Activated CD4-positive, alpha-beta T cell treated with anti-CD3 and anti-CD28 coated beads for 1 hour (primary cell): ENCODE data around the gene WNT5A.
"Not testable (repeated sequence)": the region's sequence is repeated elsewhere in the genome, so short reads cannot be mapped to it uniquely, and the experiment has no call there.

Experiments
- DNase-seq: peaks from one replicate; pipeline ENCODE4 v3.0.0-alpha.2; 2020

The WNT5A gene

GRCh38 chr3:55505102-55505501 lies 18.0 kb upstream of the WNT5A start:
- DNase-seq, result not testable (repeated sequence)

GRCh38 chr3:55501905-55502304 lies 14.8 kb upstream of the WNT5A start:
- no peak for DNase-seq

DNA sequence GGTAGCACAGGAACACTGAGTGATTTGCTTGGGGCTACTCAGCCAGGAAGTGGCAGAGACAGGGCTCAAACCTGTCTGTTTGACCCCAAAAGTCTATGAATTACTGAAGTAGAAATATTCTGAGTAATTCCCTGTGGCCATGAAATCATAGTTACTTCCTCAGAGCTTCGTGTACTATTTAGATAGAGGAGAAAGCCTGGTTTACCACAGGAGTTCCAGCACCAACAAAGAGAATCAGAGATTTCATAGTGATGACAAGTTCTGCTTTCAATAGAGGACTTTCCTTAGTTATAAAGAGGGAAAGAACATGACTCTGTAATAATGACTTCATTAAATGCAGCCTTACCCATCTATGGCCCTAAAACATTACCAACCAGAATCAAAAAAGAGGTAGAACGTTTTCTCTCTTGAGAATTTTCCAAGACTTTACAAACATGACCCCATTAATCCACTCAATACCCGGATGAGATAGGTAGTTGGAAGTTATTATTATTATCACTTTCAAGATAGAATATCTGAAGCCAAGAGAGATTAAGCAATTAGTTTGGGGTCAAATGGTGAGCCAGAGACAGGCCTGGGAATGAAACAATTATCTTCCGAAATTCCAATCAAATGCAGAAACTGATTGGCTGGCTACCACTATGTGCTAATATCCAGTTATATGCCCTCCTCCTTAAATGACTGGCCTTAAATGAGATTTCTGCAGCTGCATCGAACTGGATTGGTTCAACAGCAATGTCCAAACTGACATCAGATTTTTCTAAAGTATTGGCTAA lies 13.6 kb upstream of the WNT5A start:
- DNase-seq, result no peak

DNA sequence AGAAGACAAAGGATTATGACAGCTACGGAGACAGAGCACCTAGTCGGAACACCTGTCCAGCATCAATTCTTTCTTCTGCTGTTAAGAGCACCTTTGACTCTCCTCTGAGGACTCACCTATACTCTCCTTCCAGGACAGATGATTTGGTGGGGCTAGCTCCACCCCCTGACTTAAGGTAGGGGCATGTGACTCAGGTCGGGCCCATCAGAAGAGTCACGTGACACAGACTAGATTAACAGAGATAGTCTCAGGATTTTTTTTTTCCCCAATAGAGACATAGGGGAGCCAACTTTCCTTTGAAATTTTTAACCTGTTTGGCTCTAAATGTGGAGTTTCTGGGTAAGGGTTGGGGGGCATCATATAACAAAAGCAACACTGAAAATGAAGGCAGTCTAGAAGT lies 11.4 kb upstream of the WNT5A start:
- DNase-seq, result no peak

- DNase-seq, result no peak
Observed at GRCh38 chr3:55497250-55497649, 10.1 kb upstream of the WNT5A start.

DNA sequence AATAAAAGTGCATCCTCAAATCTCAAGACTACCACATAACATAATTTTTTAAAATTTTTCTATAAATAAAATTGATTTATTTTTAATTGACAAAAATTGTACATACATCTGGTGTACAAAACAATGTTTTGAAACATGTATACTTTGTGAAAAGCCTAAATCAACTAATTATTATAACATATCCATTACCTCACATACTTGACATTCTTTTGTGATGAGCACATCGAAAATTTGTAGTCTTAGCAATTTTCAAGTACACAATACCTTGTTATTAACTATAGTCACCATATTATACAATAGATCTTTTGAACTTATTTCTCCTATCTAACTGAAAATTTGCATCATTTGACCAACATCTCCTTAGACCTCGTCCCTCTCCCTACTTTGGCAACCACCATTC lies 7.9 kb upstream of the WNT5A start:
- DNase-seq, result no peak

DNA sequence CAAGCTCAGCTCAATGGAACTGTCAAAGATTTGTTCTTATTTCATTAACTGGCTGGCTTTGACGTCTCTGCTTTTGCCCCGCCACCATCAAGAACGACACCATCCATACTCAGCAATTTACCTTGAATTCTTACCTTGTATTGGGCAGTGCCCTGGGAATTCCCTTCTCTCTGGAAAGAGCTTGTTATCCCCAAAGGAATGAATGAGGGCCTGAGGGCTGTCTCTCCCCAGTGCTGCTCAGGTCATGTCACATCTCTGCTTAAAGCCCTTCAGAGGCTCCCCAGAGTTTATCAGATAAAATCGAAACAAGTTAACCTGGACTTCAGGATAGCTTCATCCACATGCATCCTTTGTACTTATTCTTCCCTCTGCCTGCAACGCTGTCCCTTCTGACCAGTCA lies 5.9 kb upstream of the WNT5A start:
- DNase-seq, result no peak

DNA sequence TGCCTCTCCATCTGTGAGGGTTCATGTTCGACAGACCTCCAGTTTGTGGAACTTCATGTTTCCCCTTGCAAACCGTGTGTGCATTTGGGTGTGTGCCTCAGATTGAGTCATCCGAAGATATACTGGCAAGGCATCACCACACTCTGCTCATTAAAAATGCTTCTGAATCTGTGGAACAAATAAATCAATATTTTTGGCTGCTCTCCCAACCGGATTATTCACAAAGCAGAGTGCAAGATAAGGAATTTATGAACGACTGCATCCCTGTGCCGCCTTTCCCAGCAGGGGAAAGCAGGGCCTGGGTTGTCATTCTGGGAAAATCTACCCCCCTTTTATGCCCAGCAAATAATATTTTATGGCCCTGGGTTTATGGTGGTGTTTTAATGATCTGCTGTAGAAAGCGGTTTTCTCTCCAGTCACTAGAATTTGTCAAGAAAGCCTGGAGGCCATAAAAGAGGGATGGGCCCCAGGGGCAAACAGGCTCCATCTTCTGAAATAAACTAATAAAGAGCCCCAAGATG lies 4.2 kb upstream of the WNT5A start:
- DNase-seq, result no peak

DNA sequence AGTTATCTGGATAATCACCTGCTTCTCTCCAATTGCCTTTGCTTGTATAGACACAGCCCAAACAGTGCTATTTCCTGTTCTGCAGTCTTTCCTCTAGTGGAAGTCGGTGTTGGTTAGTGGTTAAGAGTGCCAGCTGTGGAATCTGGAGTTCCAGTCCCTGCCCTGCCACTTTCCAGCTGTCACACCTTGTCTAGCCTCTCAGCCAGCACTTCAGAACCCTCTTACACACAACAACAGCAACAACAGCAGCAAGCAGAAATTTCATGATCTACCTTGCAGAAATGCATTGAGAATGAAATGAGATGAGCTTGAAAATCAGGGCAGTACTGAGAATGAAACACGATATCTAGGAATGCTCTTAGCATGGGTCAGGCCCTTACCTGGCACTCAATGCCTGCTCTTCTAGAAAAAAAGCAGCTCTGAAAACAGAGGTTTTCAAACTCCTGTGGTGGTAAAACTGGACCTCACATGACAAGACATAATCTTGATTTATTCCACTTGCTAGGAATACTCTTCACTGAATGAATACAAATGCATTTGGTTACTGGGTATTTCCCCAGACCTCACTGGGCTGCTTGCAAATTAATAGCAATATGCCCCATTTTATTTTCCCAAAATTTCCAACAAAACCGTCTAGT lies 3.3 kb upstream of the WNT5A start:
- no peak for DNase-seq

GRCh38 chr3:55489798-55490132 lies 2.7 kb upstream of the WNT5A start:
- DNase-seq, result no peak

- no peak for DNase-seq
Observed at GRCh38 chr3:55488398-55489055, 1.4 kb upstream of the WNT5A start.

- no peak for DNase-seq
Observed at GRCh38 chr3:55487381-55488241, 505 bp upstream of the WNT5A start.

GRCh38 chr3:55486101-55486856 lies 827 bp downstream of the WNT5A start:
- no peak for DNase-seq

DNA sequence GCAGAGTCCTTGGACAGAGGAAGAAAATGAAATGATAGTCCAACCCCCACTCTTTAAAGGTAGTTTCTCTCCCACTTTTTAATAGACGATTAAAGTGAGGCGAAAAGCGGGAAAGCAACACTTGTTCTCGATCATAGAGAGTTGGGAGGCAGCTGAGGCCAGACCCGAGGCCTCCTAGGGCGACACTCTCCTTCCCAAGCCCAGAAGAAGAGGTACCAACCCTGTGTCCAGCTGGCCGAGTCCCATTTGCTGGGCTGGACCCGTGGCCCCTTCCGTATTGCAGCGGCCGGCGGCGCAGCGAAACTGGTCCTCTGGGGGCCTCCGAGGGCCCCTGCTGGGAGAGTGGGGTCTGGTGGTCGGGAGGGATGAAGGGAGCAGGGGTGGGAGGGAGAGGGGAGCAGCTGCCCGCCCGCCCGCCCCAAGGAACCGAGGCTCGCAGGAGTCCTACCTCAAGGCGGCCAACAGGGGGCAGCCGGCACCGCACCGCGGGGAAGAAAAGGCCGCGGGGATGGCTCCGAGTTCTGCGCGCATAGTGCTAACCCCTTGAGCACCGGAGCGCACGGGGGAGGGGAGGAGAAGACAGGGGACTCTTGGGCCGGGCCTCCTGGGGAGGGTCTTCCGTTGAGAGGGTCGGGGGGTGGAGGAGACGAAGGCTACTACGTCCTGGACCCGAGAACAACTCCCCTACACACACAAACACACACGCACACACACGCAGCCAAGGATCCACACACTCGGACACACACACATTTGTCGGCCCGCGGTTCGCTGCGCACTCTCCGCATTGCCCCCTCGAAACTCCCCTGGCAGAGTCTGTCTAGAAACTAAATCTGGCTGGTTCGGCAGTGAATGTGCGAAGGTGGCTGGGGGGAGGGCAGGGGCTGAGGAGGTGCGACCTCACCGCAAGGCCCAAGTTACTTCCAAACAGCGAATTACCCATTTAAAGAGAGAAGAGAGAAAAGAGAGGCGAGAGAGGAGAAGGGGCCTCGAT lies 2.0 kb downstream of the WNT5A start:
- DNase-seq, result no peak

- DNase-seq, result no peak
Observed at GRCh38 chr3:55484191-55484689, 2.9 kb downstream of the WNT5A start.

DNA sequence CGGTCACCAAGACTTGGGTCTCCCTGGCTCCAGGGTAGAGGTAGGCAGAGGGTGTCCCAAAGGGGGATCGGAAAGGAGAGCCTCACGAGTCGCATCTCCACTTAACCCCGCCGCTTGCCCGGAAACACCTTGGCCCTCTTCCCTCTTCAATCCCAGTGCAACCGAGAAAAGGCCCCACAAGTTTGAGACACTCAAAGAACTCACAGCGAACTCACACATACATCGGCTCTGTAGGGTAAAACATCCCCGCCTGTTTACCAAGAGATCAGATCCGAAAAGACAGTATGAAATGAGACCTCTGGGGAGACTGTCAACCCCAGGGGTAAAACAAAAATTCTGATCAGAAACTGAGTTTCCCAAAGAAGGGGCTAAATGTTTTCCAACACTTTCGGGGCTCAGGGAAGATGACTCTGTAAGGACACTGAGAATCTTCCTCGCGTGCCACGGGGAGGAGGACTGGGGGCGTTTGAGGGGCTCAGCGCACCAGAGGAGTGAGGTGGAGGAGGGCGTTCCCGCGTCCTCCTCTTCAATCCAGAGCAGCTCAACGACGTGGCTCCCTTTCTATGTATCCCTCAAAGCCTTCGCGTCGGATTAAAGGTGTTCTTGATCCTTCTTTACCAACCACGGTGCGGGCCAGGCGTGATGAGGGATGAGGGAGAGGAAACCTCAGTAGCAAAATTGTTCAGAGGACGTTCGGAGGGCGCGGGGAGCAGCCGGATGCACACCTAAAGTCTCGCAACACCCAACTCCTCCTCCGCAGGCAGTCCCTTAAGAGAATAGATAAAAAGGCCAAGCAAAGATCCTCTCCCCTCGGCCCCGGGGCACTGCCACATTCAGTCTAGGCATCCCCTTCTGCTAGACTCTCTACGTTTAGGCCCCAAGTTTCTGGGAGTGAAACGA lies 3.7 kb downstream of the WNT5A start:
- DNase-seq, result no peak

DNA sequence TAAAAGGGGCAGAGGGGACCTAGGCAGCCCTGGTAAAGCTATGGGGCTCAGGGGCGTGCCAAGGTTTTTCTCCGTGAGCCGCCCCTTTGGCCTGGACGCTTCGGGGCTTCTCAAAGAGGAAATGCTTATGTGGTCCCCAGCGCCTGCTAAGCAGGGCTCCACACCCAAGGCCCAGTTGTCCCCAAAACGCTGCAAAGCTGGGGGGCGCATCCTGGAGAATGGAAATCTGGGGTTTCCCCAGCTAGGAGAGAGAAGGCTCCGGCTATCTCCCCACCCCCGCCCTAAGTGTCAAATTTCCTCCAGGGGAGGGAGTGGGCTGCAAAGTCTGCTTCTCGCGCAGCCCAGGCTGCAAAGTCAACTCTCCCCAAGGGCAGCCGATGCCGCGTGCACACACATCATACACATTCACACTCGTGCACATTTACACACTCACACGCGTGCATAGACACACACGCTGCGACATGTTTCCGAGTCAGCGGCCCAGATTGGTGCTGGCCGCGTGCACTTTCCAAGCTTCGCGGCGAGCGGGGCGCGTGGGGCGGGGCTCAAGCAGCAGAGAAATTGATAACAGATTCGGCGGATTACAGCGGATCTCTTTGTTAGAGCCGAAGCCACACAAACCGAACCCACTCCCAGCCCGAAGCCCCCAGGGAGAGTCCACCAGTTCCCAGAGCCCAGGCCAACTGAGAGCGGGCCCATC lies 4.5 kb downstream of the WNT5A start:
- no peak for DNase-seq

GRCh38 chr3:55481744-55482495 lies 5.2 kb downstream of the WNT5A start:
- no peak for DNase-seq
